HEK293T (cell line): ENCODE results near the gene SMC1B.

Experiments used
- ARNT ChIP-seq: fragments of 450-650 bp; IDR thresholded peaks from 2 replicates; pipeline ENCODE4 v1.6.1; 2017; ENCODE audit warnings: mild to moderate bottlenecking
- BHLHE40 ChIP-seq: fragments of 450-650 bp; IDR thresholded peaks from 2 replicates; pipeline ENCODE4 v1.6.1; 2016; ENCODE audit warnings: mild to moderate bottlenecking, moderate library complexity, borderline replicate concordance
- CTBP1 ChIP-seq: fragments of 450-650 bp; IDR thresholded peaks from 2 replicates; pipeline ENCODE4 v1.6.1; 2016; ENCODE audit warnings: borderline replicate concordance
- FOXA1 ChIP-seq: fragments of 450-650 bp; IDR thresholded peaks from 2 replicates; pipeline ENCODE4 v1.6.1; 2016; ENCODE audit warnings: mild to moderate bottlenecking
- HDGF ChIP-seq: fragments of 450-650 bp; IDR thresholded peaks from 2 replicates; pipeline ENCODE4 v1.6.1; 2017; ENCODE audit warnings: antibody characterized with exemption, borderline replicate concordance
- LEF1 ChIP-seq: fragments of 450-650 bp; IDR thresholded peaks from 2 replicates; pipeline ENCODE4 v1.6.1; 2017; ENCODE audit warnings: mild to moderate bottlenecking, borderline replicate concordance
- NFRKB ChIP-seq: fragments of 450-650 bp; IDR thresholded peaks from 2 replicates; pipeline ENCODE4 v1.6.1; 2016; ENCODE audit warnings: mild to moderate bottlenecking, moderate library complexity
- SP1 ChIP-seq: fragments of 450-650 bp; IDR thresholded peaks from 2 replicates; pipeline ENCODE4 v1.6.1; 2017
- SUZ12 ChIP-seq: fragments of 450-650 bp; IDR thresholded peaks from 2 replicates; pipeline ENCODE4 v1.6.1; 2016; ENCODE audit warnings: mild to moderate bottlenecking
- TARDBP ChIP-seq: fragments of 450-650 bp; IDR thresholded peaks from 2 replicates; pipeline ENCODE4 v1.6.1; 2016
- ZNF384 ChIP-seq: fragments of 450-650 bp; IDR thresholded peaks from 2 replicates; pipeline ENCODE4 v1.6.1; 2016

GRCh38 chr22:45359627-45360026 is 53.8 kb downstream of the SMC1B start:
- no peak for TF ChIP-seq SUZ12
- TF ChIP-seq ARNT: no peak
- no peak for TF ChIP-seq HDGF
- no peak for TF ChIP-seq TARDBP
- TF ChIP-seq SP1: no peak
- no peak for TF ChIP-seq NFRKB
- TF ChIP-seq CTBP1: no peak
- no peak for TF ChIP-seq FOXA1
- no peak for TF ChIP-seq ZNF384
- TF ChIP-seq LEF1: no peak
- no peak for TF ChIP-seq BHLHE40
